T1000 (cell line): ENCODE results near the gene OPA1.

Experiments used
- DNase-seq: peaks from one replicate; lab custom pipeline; 2025; ENCODE audit warnings: mixed read lengths; lab: John Stamatoyannopoulos, UW

OPA1 gene

GRCh38 chr3:193737191-193737751 lies 144.3 kb downstream of the OPA1 start:
- no peak for DNase-seq

DNA sequence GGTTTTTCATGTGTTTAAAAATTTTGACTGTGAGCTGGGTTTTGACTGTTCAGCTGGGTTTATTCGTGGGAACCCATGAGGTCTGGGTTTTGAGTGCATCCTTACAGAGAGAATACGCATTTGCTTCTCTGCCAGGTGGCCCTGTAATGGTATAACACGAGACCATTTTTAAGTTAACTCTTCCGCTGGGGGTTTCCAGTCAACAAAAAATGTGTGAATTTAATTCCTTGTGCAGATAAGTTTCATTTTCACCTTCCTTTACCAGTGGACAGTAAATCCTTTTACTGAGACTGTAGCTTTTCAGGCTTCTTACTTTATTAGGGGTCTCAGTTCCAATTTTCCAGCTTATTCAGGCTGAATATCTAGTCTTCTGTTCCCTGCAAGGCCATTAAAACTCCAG lies 149.6 kb downstream of the OPA1 start:
- DNase-seq, result no peak

GRCh38 chr3:193743702-193744047 lies 150.7 kb downstream of the OPA1 start:
- no peak for DNase-seq

DNA sequence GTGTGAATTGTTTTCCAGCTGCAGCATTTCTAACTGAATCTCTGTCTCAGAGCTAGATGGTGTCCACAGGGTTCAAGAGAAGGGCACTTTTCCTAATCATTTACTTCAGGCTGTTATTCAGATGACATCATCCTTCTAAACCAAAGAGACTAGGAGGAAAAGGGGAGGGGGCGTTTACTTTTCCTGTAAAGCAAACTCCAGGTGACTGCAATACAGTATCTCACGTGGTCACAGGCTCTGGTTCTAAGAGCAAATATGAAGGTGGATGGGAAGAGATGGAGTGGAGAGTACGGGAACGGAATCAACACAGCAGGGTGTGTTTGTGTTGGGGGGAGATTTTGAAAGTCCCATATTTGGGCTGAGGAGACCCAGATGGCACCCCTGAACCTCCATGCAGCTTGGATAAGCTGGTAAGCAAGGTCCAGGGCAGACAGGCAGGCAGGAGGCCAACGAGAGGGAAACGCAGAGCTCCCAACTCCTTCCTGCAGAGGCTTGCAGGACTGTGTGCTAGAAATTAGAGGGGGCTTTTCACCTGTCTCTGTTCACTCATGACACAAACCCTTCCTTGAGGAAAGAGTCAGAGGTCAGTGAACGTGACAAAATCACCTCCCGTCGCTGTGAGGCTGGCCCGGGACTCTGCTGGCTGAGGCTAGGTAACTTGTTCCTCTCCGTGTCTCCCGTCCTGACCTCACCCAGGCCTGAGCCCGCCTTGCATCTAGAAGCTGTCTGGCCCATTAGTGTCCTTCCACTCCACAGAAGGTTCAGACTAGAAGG lies 151.2 kb downstream of the OPA1 start:
- DNase-seq, result no peak

GRCh38 chr3:193744822-193745684 lies 152.0 kb downstream of the OPA1 start:
- DNase-seq, result no peak

DNA sequence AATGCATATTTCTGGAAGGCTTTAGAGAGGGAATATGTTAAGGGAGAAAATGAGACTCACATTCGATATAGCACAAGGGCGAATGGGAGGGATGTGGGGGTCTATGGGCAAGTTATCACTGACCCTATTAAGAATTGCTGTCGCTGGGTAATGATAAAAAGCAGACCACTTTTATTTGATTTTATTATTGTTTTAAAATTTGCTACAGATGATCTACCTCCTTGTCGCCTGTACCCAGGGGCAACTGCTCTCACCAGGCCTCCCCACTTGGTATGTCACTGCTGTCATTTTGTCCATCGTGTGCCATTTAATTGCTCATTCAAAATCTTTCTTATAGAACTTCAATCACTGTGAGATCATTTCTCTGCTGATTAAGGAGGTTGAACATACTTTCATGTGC lies 153.8 kb downstream of the OPA1 start:
- no peak for DNase-seq
